ENCODE data around the gene C19orf33. TPM values are rescaled to one million over a fixed set of nuclear protein-coding genes. Genes with fewer than 3 reads are reported as not detected.

C19orf33 gene
- total and polyA plus RNA-seq, 2 of the 8 experiments (the other 6 are each of a cell fraction or from before 2014, with no cell fraction given): 6.0 to 36.0 TPM

GRCh38 chr19:38336638-38337359 lies 32.7 kb downstream of the C19orf33 start:
- Histone ChIP-seq H3K23ac (ENCODE audit: insufficient read length) (no peak overlapping the region), H3K79me2 (ENCODE audit: control insufficient read depth in 1 of 2, insufficient read depth in 2 of 2, low read length in 2 of 2) (no peaks in the 10 kb centered on the region), H3K9ac (replicated peaks in 1 of 4; ENCODE audit: extremely low read depth in 1 of 4, low read depth in 3 of 4, low read length in 3 of 4) (peak overlapping the region in 1 of 4 experiments; percentile 1; a peak in 2 of 7 replicates), H2BK120ac (replicated peaks; ENCODE audit: low read depth, low read length) (no peak overlapping the region), H3K18ac (ENCODE audit: extremely low read depth, low read length) (peak overlapping the region; percentile 75), H3K79me1 (ENCODE audit: low read depth, low read length) (no peaks in the 10 kb centered on the region), H3K27me3 (replicated peaks in 1 of 4; ENCODE audit: control insufficient read depth in 3 of 4, extremely low read depth in 1 of 4, insufficient read depth in 3 of 4, low read length in 3 of 4) (no peaks in the 10 kb centered on the region), H2BK15ac (ENCODE audit: low read length) (peak overlapping the region; percentile 100; the same call in 1 of the 2 replicates), H3K9me3 (ENCODE audit: insufficient read depth in 2 of 2, low read depth in 1 of 2, low read length in 1 of 2) (no peaks in the 10 kb centered on the region), H3K56ac (replicated peaks; ENCODE audit: insufficient read length, low read depth, low read length) (peak overlapping the region; percentile 34), H3K4me2 (ENCODE audit: insufficient read depth in 1 of 2, low read depth in 2 of 2, low read length in 2 of 2) (peak overlapping the region; percentile 92 to 96), H2AFZ (ENCODE audit: low read length) (peak overlapping the region; percentile 76; the same call in 1 of the 2 replicates), H4K91ac (replicated peaks; ENCODE audit: insufficient read length, low read length) (peak overlapping the region; percentile 62), H2BK20ac (ENCODE audit: low read length) (no peak overlapping the region), H3K4me3 (ENCODE audit: extremely low read depth in 1 of 4, insufficient read depth in 2 of 4, low read depth in 3 of 4, low read length in 4 of 4) (peak overlapping the region; percentile 66 to 86 (median 75)), H3K4ac (replicated peaks; ENCODE audit: insufficient read length, low read depth, low read length) (no peak overlapping the region), H3K27ac (ENCODE audit: low read depth, low read length) (no peak overlapping the region), H3K23me2 (ENCODE audit: low read depth, low read length) (peaks cover 12% of the 10 kb centered on the region), H3K14ac (ENCODE audit: insufficient read length) (no peak overlapping the region), H2BK5ac (ENCODE audit: low read depth, low read length) (peak overlapping the region; percentile 35; the same call in 1 of the 2 replicates), H2AK5ac (ENCODE audit: low read depth, low read length) (no peak overlapping the region), H3K4me1 (replicated peaks in 1 of 4; ENCODE audit: control insufficient read depth in 3 of 4, insufficient read depth in 4 of 4, low read length in 3 of 4) (peaks cover 0 to 5% (median 4%) of the 10 kb centered on the region in 4 experiments; a peak in 5 of 7 replicates), H2BK12ac (ENCODE audit: low read depth, low read length) (peak overlapping the region; percentile 62; the same call in 1 of the 2 replicates), H4K8ac (ENCODE audit: extremely low read depth, insufficient read depth, low read length) (peak overlapping the region; percentile 71; the same call in 1 of the 2 replicates), H4K20me1 (replicated peaks in 1 of 2; ENCODE audit: control insufficient read depth in 1 of 2, insufficient read depth in 2 of 2, low read length in 2 of 2) (no peaks in the 10 kb centered on the region), H4K5ac (ENCODE audit: insufficient read length, low read depth, low read length) (peak overlapping the region; percentile 47), H3K36me3 (ENCODE audit: control insufficient read depth in 2 of 4, insufficient read depth in 4 of 4, low read length in 3 of 4) (no peaks in the 10 kb centered on the region)
- DNase-seq (ENCODE audit: low read depth in 1 of 2, low spot score in 2 of 2) (peak; percentile 90 to 97), FAIRE-seq (peak; percentile 81)
- POLR2A ChIA-PET (ENCODE audit: partially characterized antibody): interaction anchor here (1.2 to 2.0 kb wide), 3 partner anchors 15 to 37 kb away, joined by 3 to 10 read pairs (median 6); partner anchors contain the start of gene PSMD8
- 8% methylated on average over 28 of the region's 41 CpGs; no CpG with 5 or more reads in 1 of the 2 experiments for WGBS, 2 experiments (ENCODE audit: extremely low coverage in 1 of 2, insufficient coverage in 1 of 2, insufficient read length in 1 of 2, insufficient replicate concordance in 2 of 2, low coverage in 1 of 2, low lambda C conversion rate in 2 of 2, missing lambda C conversion rate in 1 of 2)
- CTCF ChIA-PET (ENCODE audit: partially characterized antibody): interaction anchor here (0.8 to 6.7 kb wide), 10 partner anchors 9 to 103 kb away, joined by 3 to 100 read pairs (median 5); partner anchors contain the start of genes C19orf33 and KCNK6
- no peak for TF ChIP-seq RXRA (IDR thresholded peaks at IDR 0.05; ENCODE audit: insufficient read depth, low read depth, low read length)
- no peak for TF ChIP-seq KDM1A (IDR thresholded peaks at IDR 0.05; ENCODE audit: borderline replicate concordance, low read length)
- TF ChIP-seq ATF3 (IDR thresholded peaks at IDR 0.05; ENCODE audit: insufficient read depth, low read depth, low read length): no peak
- no peak for TF ChIP-seq EZH2 (IDR thresholded peaks at IDR 0.05; ENCODE audit: low read depth, low read length, severe bottlenecking)
- peak; percentile 17; the same call in 1 of the 2 replicates for TF ChIP-seq MAX (IDR thresholded peaks at IDR 0.05)
- TF ChIP-seq RBBP5 (IDR thresholded peaks at IDR 0.05; ENCODE audit: borderline replicate concordance, low read depth, low read length): no peak; the same call in 1 of the 2 replicates
- no peak for TF ChIP-seq CBX5 (IDR thresholded peaks at IDR 0.05; ENCODE audit: low read depth, low read length)
- TF ChIP-seq POU5F1 (IDR thresholded peaks at IDR 0.05; ENCODE audit: low read depth, low read length): no peak
- no peak for TF ChIP-seq YY1 (IDR thresholded peaks at IDR 0.05; ENCODE audit: low read depth, low read length)
- peak; percentile 52 to 85; a peak in 2 of 4 replicates for TF ChIP-seq SIN3A (conservative IDR thresholded peaks at IDR 0.05 in 1 of 2, IDR thresholded peaks at IDR 0.05 in 1 of 2; ENCODE audit: low read depth in 1 of 2, low read length in 2 of 2)

All from H1 (cell line).